Ovary (tissue), 9 donors: ENCODE measurements around the gene RGS16. TPM values are rescaled to one million over a fixed set of nuclear protein-coding genes. Genes with fewer than 3 reads are reported as not detected.

Source experiments
- DNase-seq, 5 donors: peaks; one replicate each; pipeline ENCODE4 v3.0.0-alpha.2; 2019 to 2020
- H3K27ac ChIP-seq, 2 donors: fragments of 200-600 bp; one replicate each; pipeline versions ENCODE4 v1.5.1 to v1.8.0; 2019 to 2022
- H3K27me3 ChIP-seq: fragments of 200-600 bp; one replicate; pipeline ENCODE4 v1.8.0; 2022
- H3K36me3 ChIP-seq: fragments of 200-600 bp; sonication (generic); one replicate; pipeline ENCODE4 v1.5.1; 2019
- H3K4me1 ChIP-seq: one replicate; pipeline ENCODE4 v1.8.1; 2013; ENCODE audit warnings: mild to moderate bottlenecking, moderate library complexity; ENCODE audit not compliant: insufficient read depth
- H3K4me3 ChIP-seq: fragments of 200-600 bp; sonication (generic); one replicate; pipeline ENCODE4 v1.5.1; 2017
- H3K9me3 ChIP-seq, 2 donors: fragments of 200-600 bp in 1 of 2; sonication (generic) in 1 of 2; one replicate each; pipeline versions ENCODE4 v1.5.1 to v1.8.1; 2013 to 2019; ENCODE audit warnings: mild to moderate bottlenecking in 1 of 2, moderate library complexity in 1 of 2
- CTCF ChIP-seq, 3 donors: fragments of 450-650 bp in 2 of 3; fragments of 200-600 bp in 1 of 3; IDR thresholded peaks; one replicate each; pipeline versions ENCODE4 v1.5.1 to v1.8.0; 2016 to 2022; ENCODE audit warnings: antibody characterized with exemption in 3 of 3, mild to moderate bottlenecking in 1 of 3
- EP300 ChIP-seq: sonication (generic); formaldehyde crosslinking; IDR thresholded peaks from one replicate; pipeline ENCODE4 v1.6.1; 2017; ENCODE audit warnings: antibody characterized with exemption
- POLR2A ChIP-seq: fragments of 450-650 bp; IDR thresholded peaks from one replicate; pipeline ENCODE4 v1.6.1; 2017; ENCODE audit warnings: antibody characterized with exemption, mild to moderate bottlenecking, moderate library complexity
- WGBS, 3 donors: extraction: QIAGEN DNeasy Blood & Tissue Kit in 1 of 3; methylation state at CpG; one replicate each; pipeline versions ENCODE4 v1.1.5 to v1.1.7; 2013 to 2017; 5-methylcytosine and 5-hydroxymethylcytosine counted together
- intact Hi-C, 4 donors: fragments of 100-400 bp; cut with DNase I; formaldehyde crosslinking; loops; one replicate each; pipeline versions ENCODE4 v1.11.0 to v1.15.1; 2022 to 2023
- polyA plus RNA-seq, 2 donors: library from polyadenylated mRNA; stranded (reverse); fragments of 200-250 nt in 1 of 2; fragments of 350-450 nt in 1 of 2; fragmentation: Illumina TruSeq in 1 of 2; extraction: RNeasy Lipid Tissue Mini Kit (QIAGEN cat#74804) in 1 of 2; gene quantifications; one replicate each; pipeline ENCODE4 v1.2.3, GENCODE V29; 2013 to 2014
- total RNA-seq, 7 donors: library from RNA; depleted of rRNA in 2 of 7; stranded (reverse); fragments of >200 nt in 2 of 7; fragmentation: NEBNext Ultra II Directional in 3 of 7; extraction: Animal tissue kit (Norgen Biotek cat#: 25700) in 3 of 7; gene quantifications; one replicate each; pipeline versions ENCODE4 v1.1.0 to v1.2.4, GENCODE V29; 2016 to 2023
- donor health status: DM: no; HTN: no; CAD: no; lungs with moderate emphysema.
- donor health status: DM: no; HTN: no; CAD: no.
- donor health status: Bipolar disorder and iron deficiency.
- donor health status: DM: yes; HTN: yes; CAD: no.
- donor health status: DM: no; HTN: no; CAD: no.
- donor health status: DM: yes; HTN: yes; CAD: no.

Gene RGS16
- total and polyA plus RNA-seq, 9 donors, result 1.1 to 7.4 (median 3.3) TPM

- WGBS, 3 donors, result 79 to 83% (median 80%) methylated on average over 5 of the region's 5 CpGs
- Histone ChIP-seq H3K9me3 (no peaks in the 10 kb centered on the region), H3K4me1 (peaks cover under 1% of the 10 kb centered on the region), H3K27ac (no peak overlapping the region), H3K36me3 (no peaks in the 10 kb centered on the region), H3K27me3 (no peaks in the 10 kb centered on the region), H3K4me3 (no peak overlapping the region)
- intact Hi-C loops, result loop anchor here in 2 of 4 donors (5.0 kb wide), 2 partner anchors 511 to 516 kb away; no protein-coding TSS in a partner anchor
- DNase-seq, result no peak
- TF ChIP-seq CTCF (IDR thresholded peaks at IDR 0.05) (no peak), EP300 (no peak), POLR2A (no peak)
Observed at GRCh38 chr1:182598296-182598695, 5.9 kb downstream of the RGS16 start.

DNA sequence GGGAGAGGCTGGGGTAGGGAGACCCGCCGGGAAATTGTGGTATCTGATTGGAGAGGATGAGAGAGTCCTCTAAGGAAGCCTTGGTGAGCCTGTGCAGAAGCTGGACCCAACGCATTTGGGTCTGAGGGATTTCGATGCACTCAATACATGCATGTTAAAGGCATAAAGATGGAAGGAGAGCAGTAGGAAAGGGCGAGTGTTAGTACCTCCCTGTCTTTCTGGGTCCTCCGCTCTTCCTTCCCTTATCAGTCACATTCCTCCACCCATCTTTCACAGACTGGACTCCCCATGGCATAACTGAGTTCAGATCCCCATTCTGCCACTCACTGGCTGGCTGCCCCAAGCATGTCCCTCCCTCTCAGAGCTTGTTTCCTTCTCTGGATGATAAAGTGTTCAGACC is 7.3 kb downstream of the RGS16 start:
- DNase-seq, result no peak

GRCh38 chr1:182595641-182596240 is 8.4 kb downstream of the RGS16 start:
- no peak overlapping the region for H3K4me3 ChIP-seq
- H3K27ac ChIP-seq, result no peak overlapping the region
- no peaks in the 10 kb centered on the region for H3K27me3 ChIP-seq
- TF ChIP-seq EP300 (no peak), POLR2A (no peak), CTCF (IDR thresholded peaks at IDR 0.05) (peak; percentile 43 to 77 (median 52))
- H3K36me3 ChIP-seq, result no peaks in the 10 kb centered on the region
- H3K4me1 ChIP-seq, result no peaks in the 10 kb centered on the region
- DNase-seq, result peak; percentile 32 to 79 (median 66)
- intact Hi-C loops, result loop anchor here in 2 of 4 donors (5.0 kb wide), 2 partner anchors 508 to 513 kb away; no protein-coding TSS in a partner anchor
- H3K9me3 ChIP-seq, result no peaks in the 10 kb centered on the region
- 37 to 38% (median 37%) methylated on average over 4 of the region's 4 CpGs for WGBS, 3 donors

More for the DNA sequence above, 7.3 kb downstream of the RGS16 start:
- 80 to 82% (median 81%) methylated on average over 6 of the region's 6 CpGs for WGBS, 3 donors
- H3K27me3 ChIP-seq, result no peaks in the 10 kb centered on the region
- H3K36me3 ChIP-seq, result no peaks in the 10 kb centered on the region
- H3K9me3 ChIP-seq, result no peaks in the 10 kb centered on the region
- TF ChIP-seq POLR2A (no peak), EP300 (no peak), CTCF (IDR thresholded peaks at IDR 0.05) (no peak)
- no peak overlapping the region for H3K4me3 ChIP-seq
- no peak overlapping the region for H3K27ac ChIP-seq
- H3K4me1 ChIP-seq, result no peaks in the 10 kb centered on the region
- intact Hi-C loops, result loop anchor here in 2 of 4 donors (5.0 kb wide), 2 partner anchors 510 to 515 kb away; no protein-coding TSS in a partner anchor

DNA sequence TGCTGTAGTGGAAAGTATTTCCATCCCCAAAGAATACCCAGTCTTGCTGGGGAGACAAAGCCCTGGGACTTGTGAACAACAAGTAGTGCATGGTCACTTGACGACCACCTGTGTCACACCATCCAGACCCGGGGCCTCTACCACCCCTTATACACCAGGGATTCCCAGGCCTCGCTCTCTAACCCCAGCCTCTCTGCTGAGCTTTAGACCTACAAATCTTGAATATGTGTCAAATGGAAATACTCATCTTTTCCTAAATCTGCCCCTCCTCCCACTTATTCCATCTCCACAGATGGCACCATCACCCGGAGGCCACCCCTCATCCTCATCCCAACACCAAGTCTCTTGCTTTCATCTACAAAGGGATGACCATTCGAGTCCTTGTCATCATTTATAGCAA is 14.3 kb downstream of the RGS16 start:
- peak overlapping the region in 1 of 2 donors; percentile 95 for H3K27ac ChIP-seq
- intact Hi-C loops, result loop anchor here in 3 of 4 donors (5.0 to 10.0 kb wide), 3 partner anchors 185 to 505 kb away; partner anchors contain the start of gene TEDDM1 (in 1 of the 3)
- no peaks in the 10 kb centered on the region for H3K4me1 ChIP-seq
- H3K9me3 ChIP-seq, result no peaks in the 10 kb centered on the region
- no peak for DNase-seq
- H3K36me3 ChIP-seq, result no peaks in the 10 kb centered on the region
- H3K4me3 ChIP-seq, result no peak overlapping the region
- TF ChIP-seq CTCF (IDR thresholded peaks at IDR 0.05) (no peak), EP300 (no peak), POLR2A (no peak)
- 91 to 92% (median 91%) methylated on average over 5 of the region's 5 CpGs for WGBS, 3 donors
- no peaks in the 10 kb centered on the region for H3K27me3 ChIP-seq
